ENCODE measurements around the gene TUBA4A. TPM values are rescaled to one million over a fixed set of nuclear protein-coding genes. Genes with fewer than 3 reads are reported as not detected.

Gene TUBA4A
- total and polyA plus RNA-seq, 5 donors from 2014 or later = 217 to 323 (median 261) TPM

GRCh38 chr2:219249203-219249980, 4.3 kb downstream of the TUBA4A start:
- ATAC-seq (ENCODE audit: low read depth in 2 of 2) = no peak

GRCh38 chr2:219248845-219249202, 4.9 kb downstream of the TUBA4A start:
- Histone ChIP-seq H3K4me3 (ENCODE audit: low read depth, low read length) (peak overlapping the region; percentile 84), H3K27ac (ENCODE audit: insufficient read depth, low read length, poor library complexity, severe bottlenecking) (peak overlapping the region; percentile 94), H3K9me3 (ENCODE audit: control insufficient read depth in 2 of 2, low read length in 2 of 2) (no peaks in the 10 kb centered on the region), H3K36me3 (ENCODE audit: control insufficient read depth, insufficient read depth, low read length) (peaks cover 32% of the 10 kb centered on the region), H3K27me3 (ENCODE audit: control insufficient read depth, insufficient read depth, low read length) (no peaks in the 10 kb centered on the region), H3K4me1 (ENCODE audit: control insufficient read depth, insufficient read depth, low read length, poor library complexity, severe bottlenecking) (peaks cover 85% of the 10 kb centered on the region)
- Mint-ChIP-seq H3K27me3 (peaks cover 6% of the 10 kb centered on the region), H3K27ac (peak overlapping the region; percentile 95 to 98 (median 96)), H3K9me3 (peaks cover 0 to 2% (median 0%) of the 10 kb centered on the region in 7 donors), H3K4me3 (peak overlapping the region; percentile 96 to 100 (median 98)), H3K36me3 (peaks cover 37% of the 10 kb centered on the region), H3K4me1 (peaks cover 26 to 83% (median 58%) of the 10 kb centered on the region in 4 donors)
- no peak for ATAC-seq (ENCODE audit: low read depth in 2 of 2)
- no peak for DNase-seq

More at GRCh38 chr2:219249203-219249980, 4.3 kb downstream of the TUBA4A start:
- peaks cover 6% of the 10 kb centered on the region for H3K27me3 Mint-ChIP-seq
- peak overlapping the region; percentile 96 to 100 (median 98) for H3K4me3 Mint-ChIP-seq
- peak; percentile 23 to 66 (median 44) for DNase-seq
- no peaks in the 10 kb centered on the region for H3K9me3 ChIP-seq (ENCODE audit: control insufficient read depth in 2 of 2, low read length in 2 of 2)
- H3K27ac Mint-ChIP-seq = peak overlapping the region; percentile 95 to 98 (median 96)
- peaks cover 88% of the 10 kb centered on the region for H3K4me1 ChIP-seq (ENCODE audit: control insufficient read depth, insufficient read depth, low read length, poor library complexity, severe bottlenecking)
- peaks cover 26 to 79% (median 58%) of the 10 kb centered on the region in 4 donors for H3K4me1 Mint-ChIP-seq
- peaks cover 0 to 2% (median 0%) of the 10 kb centered on the region in 7 donors for H3K9me3 Mint-ChIP-seq
- H3K27me3 ChIP-seq (ENCODE audit: control insufficient read depth, insufficient read depth, low read length) = no peaks in the 10 kb centered on the region
- peaks cover 37% of the 10 kb centered on the region for H3K36me3 Mint-ChIP-seq
- peaks cover 32% of the 10 kb centered on the region for H3K36me3 ChIP-seq (ENCODE audit: control insufficient read depth, insufficient read depth, low read length)
- peak overlapping the region; percentile 94 for H3K27ac ChIP-seq (ENCODE audit: insufficient read depth, low read length, poor library complexity, severe bottlenecking)
- peak overlapping the region; percentile 84 for H3K4me3 ChIP-seq (ENCODE audit: low read depth, low read length)

GRCh38 chr2:219247678-219248642, 5.8 kb downstream of the TUBA4A start:
- no peaks in the 10 kb centered on the region for H3K27me3 ChIP-seq (ENCODE audit: control insufficient read depth, insufficient read depth, low read length)
- ATAC-seq (ENCODE audit: low read depth in 2 of 2) = peak; percentile 73 to 79
- peaks cover 0 to 2% (median 0%) of the 10 kb centered on the region in 7 donors for H3K9me3 Mint-ChIP-seq
- H3K27ac Mint-ChIP-seq = peak overlapping the region; percentile 95 to 98 (median 96)
- H3K36me3 Mint-ChIP-seq = peaks cover 37% of the 10 kb centered on the region
- H3K4me3 Mint-ChIP-seq = peak overlapping the region; percentile 96 to 100 (median 98)
- H3K4me3 ChIP-seq (ENCODE audit: low read depth, low read length) = peak overlapping the region; percentile 84
- peak; percentile 40 to 87 (median 79) for DNase-seq
- H3K4me1 ChIP-seq (ENCODE audit: control insufficient read depth, insufficient read depth, low read length, poor library complexity, severe bottlenecking) = peaks cover 85% of the 10 kb centered on the region
- H3K4me1 Mint-ChIP-seq = peaks cover 26 to 85% (median 59%) of the 10 kb centered on the region in 4 donors
- peaks cover 32% of the 10 kb centered on the region for H3K36me3 ChIP-seq (ENCODE audit: control insufficient read depth, insufficient read depth, low read length)
- H3K9me3 ChIP-seq (ENCODE audit: control insufficient read depth in 2 of 2, low read length in 2 of 2) = no peaks in the 10 kb centered on the region
- H3K27me3 Mint-ChIP-seq = peaks cover 6% of the 10 kb centered on the region
- H3K27ac ChIP-seq (ENCODE audit: insufficient read depth, low read length, poor library complexity, severe bottlenecking) = peak overlapping the region; percentile 94

- peak overlapping the region; percentile 96 to 100 (median 98) for H3K4me3 Mint-ChIP-seq
- H3K9me3 Mint-ChIP-seq = no peaks in the 10 kb centered on the region
- Histone ChIP-seq H3K4me1 (ENCODE audit: control insufficient read depth, insufficient read depth, low read length, poor library complexity, severe bottlenecking) (peaks cover 72% of the 10 kb centered on the region), H3K4me3 (ENCODE audit: low read depth, low read length) (peak overlapping the region; percentile 84), H3K9me3 (ENCODE audit: control insufficient read depth in 2 of 2, low read length in 2 of 2) (no peaks in the 10 kb centered on the region), H3K27me3 (ENCODE audit: control insufficient read depth, insufficient read depth, low read length) (no peaks in the 10 kb centered on the region), H3K27ac (ENCODE audit: insufficient read depth, low read length, poor library complexity, severe bottlenecking) (peak overlapping the region; percentile 94), H3K36me3 (ENCODE audit: control insufficient read depth, insufficient read depth, low read length) (peaks cover 26% of the 10 kb centered on the region)
- H3K4me1 Mint-ChIP-seq = peaks cover 26 to 73% (median 53%) of the 10 kb centered on the region in 4 donors
- ATAC-seq (ENCODE audit: low read depth in 2 of 2) (no peak), DNase-seq (no peak)
- H3K36me3 Mint-ChIP-seq = peaks cover 33% of the 10 kb centered on the region
- peak overlapping the region; percentile 96 to 98 (median 96) for H3K27ac Mint-ChIP-seq
- no peaks in the 10 kb centered on the region for H3K27me3 Mint-ChIP-seq
Measured at GRCh38 chr2:219246559-219246958, 7.2 kb downstream of the TUBA4A start.

- peaks cover 19% of the 10 kb centered on the region for H3K36me3 ChIP-seq (ENCODE audit: control insufficient read depth, insufficient read depth, low read length)
- H3K27me3 ChIP-seq (ENCODE audit: control insufficient read depth, insufficient read depth, low read length) = no peaks in the 10 kb centered on the region
- peak overlapping the region; percentile 94 for H3K27ac ChIP-seq (ENCODE audit: insufficient read depth, low read length, poor library complexity, severe bottlenecking)
- peak overlapping the region; percentile 96 to 100 (median 98) for H3K4me3 Mint-ChIP-seq
- peak overlapping the region; percentile 96 to 98 (median 96) for H3K27ac Mint-ChIP-seq
- H3K4me1 Mint-ChIP-seq = peaks cover 26 to 66% (median 47%) of the 10 kb centered on the region in 4 donors
- peak in 1 of 3 donors; percentile 30 for DNase-seq
- H3K27me3 Mint-ChIP-seq = no peaks in the 10 kb centered on the region
- H3K4me3 ChIP-seq (ENCODE audit: low read depth, low read length) = peak overlapping the region; percentile 84
- H3K9me3 ChIP-seq (ENCODE audit: control insufficient read depth in 2 of 2, low read length in 2 of 2) = no peaks in the 10 kb centered on the region
- no peaks in the 10 kb centered on the region for H3K9me3 Mint-ChIP-seq
- H3K36me3 Mint-ChIP-seq = peaks cover 27% of the 10 kb centered on the region
- no peak for ATAC-seq (ENCODE audit: low read depth in 2 of 2)
- peaks cover 65% of the 10 kb centered on the region for H3K4me1 ChIP-seq (ENCODE audit: control insufficient read depth, insufficient read depth, low read length, poor library complexity, severe bottlenecking)
Measured at GRCh38 chr2:219245899-219246230, 7.9 kb downstream of the TUBA4A start.

- Histone ChIP-seq H3K9me3 (ENCODE audit: control insufficient read depth in 2 of 2, low read length in 2 of 2) (no peaks in the 10 kb centered on the region), H3K36me3 (ENCODE audit: control insufficient read depth, insufficient read depth, low read length) (peaks cover 14% of the 10 kb centered on the region), H3K27me3 (ENCODE audit: control insufficient read depth, insufficient read depth, low read length) (no peaks in the 10 kb centered on the region), H3K27ac (ENCODE audit: insufficient read depth, low read length, poor library complexity, severe bottlenecking) (peak within 1 kb of the TSS; percentile 94), H3K4me3 (ENCODE audit: low read depth, low read length) (peak within 1 kb of the TSS; percentile 84), H3K4me1 (ENCODE audit: control insufficient read depth, insufficient read depth, low read length, poor library complexity, severe bottlenecking) (peaks cover 60% of the 10 kb centered on the region)
- peak within 1 kb of the TSS; percentile 96 to 98 (median 96) for H3K27ac Mint-ChIP-seq
- H3K9me3 Mint-ChIP-seq = no peaks in the 10 kb centered on the region
- peaks cover 23% of the 10 kb centered on the region for H3K36me3 Mint-ChIP-seq
- ATAC-seq (ENCODE audit: low read depth in 2 of 2) = peak; percentile 77
- H3K27me3 Mint-ChIP-seq = no peaks in the 10 kb centered on the region
- H3K4me1 Mint-ChIP-seq = peaks cover 26 to 61% (median 41%) of the 10 kb centered on the region in 4 donors
- H3K4me3 Mint-ChIP-seq = peak within 1 kb of the TSS; percentile 96 to 100 (median 98)
- peak; percentile 78 to 93 (median 87) for DNase-seq
Measured at GRCh38 chr2:219245148-219245898, 8.4 kb downstream of the TUBA4A start, which contains the start of the genes GLB1L and STK16. TSS of gene GLB1L (minus strand) at chr2:219245444. CDS start at chr2:219243573, 1,871 bp downstream. TSS of gene STK16 (plus strand) at chr2:219245479. CDS start at chr2:219246000, 521 bp downstream.

GRCh38 chr2:219244789-219245147, 8.9 kb downstream of the TUBA4A start:
- ATAC-seq (ENCODE audit: low read depth in 2 of 2) = no peak

More at GRCh38 chr2:219244789-219245147, 8.9 kb downstream of the TUBA4A start:
- H3K4me3 Mint-ChIP-seq = peak overlapping the region; percentile 96 to 100 (median 98)
- no peaks in the 10 kb centered on the region for H3K27me3 Mint-ChIP-seq
- Histone ChIP-seq H3K9me3 (ENCODE audit: control insufficient read depth in 2 of 2, low read length in 2 of 2) (no peaks in the 10 kb centered on the region), H3K4me1 (ENCODE audit: control insufficient read depth, insufficient read depth, low read length, poor library complexity, severe bottlenecking) (peaks cover 54% of the 10 kb centered on the region), H3K27me3 (ENCODE audit: control insufficient read depth, insufficient read depth, low read length) (no peaks in the 10 kb centered on the region), H3K36me3 (ENCODE audit: control insufficient read depth, insufficient read depth, low read length) (peaks cover 10% of the 10 kb centered on the region), H3K27ac (ENCODE audit: insufficient read depth, low read length, poor library complexity, severe bottlenecking) (peak overlapping the region; percentile 94), H3K4me3 (ENCODE audit: low read depth, low read length) (peak overlapping the region; percentile 84)
- H3K27ac Mint-ChIP-seq = peak overlapping the region; percentile 96 to 98 (median 96)
- no peak for DNase-seq
- no peaks in the 10 kb centered on the region for H3K9me3 Mint-ChIP-seq
- peaks cover 23 to 55% (median 37%) of the 10 kb centered on the region in 4 donors for H3K4me1 Mint-ChIP-seq
- peaks cover 18% of the 10 kb centered on the region for H3K36me3 Mint-ChIP-seq
